KOPT-K1 (cell line): ENCODE results near the gene MYO9B.

Experiments used
- H3K27ac ChIP-seq: fragments of 200-600 bp; sonication (generic); 2 replicates; pipeline ENCODE4 v1.5.1; 2016; ENCODE audit warnings: antibody characterized with exemption, mild to moderate bottlenecking, low read depth, low read length; ENCODE audit not compliant: poor library complexity, severe bottlenecking
- H3K36me3 ChIP-seq: fragments of 200-600 bp; sonication (generic); 2 replicates; pipeline ENCODE4 v1.5.1; 2017; ENCODE audit warnings: antibody characterized with exemption, mild to moderate bottlenecking, low read length, moderate library complexity; ENCODE audit not compliant: insufficient read depth
- H3K9me3 ChIP-seq: fragments of 200-600 bp; sonication (generic); 2 replicates; pipeline ENCODE4 v1.5.1; 2017; ENCODE audit warnings: antibody characterized with exemption, low read length, mild to moderate bottlenecking; ENCODE audit not compliant: insufficient read depth, poor library complexity, severe bottlenecking

MYO9B gene

GRCh38 chr19:17206736-17207581 lies 131.4 kb downstream of the MYO9B start:
- no peak overlapping the region for H3K27ac ChIP-seq
- peaks cover 88% of the 10 kb centered on the region for H3K36me3 ChIP-seq
- no peaks in the 10 kb centered on the region for H3K9me3 ChIP-seq

GRCh38 chr19:17209126-17210036 lies 133.8 kb downstream of the MYO9B start:
- Histone ChIP-seq H3K9me3 (no peaks in the 10 kb centered on the region), H3K36me3 (peaks cover 76% of the 10 kb centered on the region), H3K27ac (no peak overlapping the region)

GRCh38 chr19:17210296-17210695 lies 134.7 kb downstream of the MYO9B start:
- Histone ChIP-seq H3K27ac (no peak overlapping the region), H3K9me3 (no peaks in the 10 kb centered on the region), H3K36me3 (peaks cover 69% of the 10 kb centered on the region)

GRCh38 chr19:17211547-17212446 lies 136.2 kb downstream of the MYO9B start:
- H3K36me3 ChIP-seq: peaks cover 54% of the 10 kb centered on the region
- no peaks in the 10 kb centered on the region for H3K9me3 ChIP-seq
- no peak overlapping the region for H3K27ac ChIP-seq

- Histone ChIP-seq H3K27ac (no peak overlapping the region), H3K36me3 (peaks cover 63% of the 10 kb centered on the region), H3K9me3 (no peaks in the 10 kb centered on the region)
These were observed 137.8 kb downstream of the MYO9B start for GRCh38 chr19:17213334-17213733.

GRCh38 chr19:17214508-17215126 lies 139.0 kb downstream of the MYO9B start:
- no peaks in the 10 kb centered on the region for H3K9me3 ChIP-seq
- H3K27ac ChIP-seq: peak overlapping the region; percentile 84
- H3K36me3 ChIP-seq: peaks cover 58% of the 10 kb centered on the region

GRCh38 chr19:17215127-17215971 lies 139.8 kb downstream of the MYO9B start, which contains the start of gene USE1:
Gene USE1, plus strand, starts transcription at chr19:17215357. Its CDS starts 49 bp downstream, at chr19:17215406.
- Histone ChIP-seq H3K9me3 (no peaks in the 10 kb centered on the region), H3K36me3 (peaks cover 55% of the 10 kb centered on the region), H3K27ac (peak within 1 kb of the TSS; percentile 84)

- H3K36me3 ChIP-seq: peaks cover 46% of the 10 kb centered on the region
- peak overlapping the region; percentile 84 for H3K27ac ChIP-seq
These were observed 140.6 kb downstream of the MYO9B start for GRCh38 chr19:17216058-17216670.

GRCh38 chr19:17219286-17219685 lies 143.7 kb downstream of the MYO9B start:
- no peak overlapping the region for H3K27ac ChIP-seq
- no peaks in the 10 kb centered on the region for H3K9me3 ChIP-seq
- H3K36me3 ChIP-seq: peaks cover 26% of the 10 kb centered on the region; the same call in 1 of the 2 replicates

More at GRCh38 chr19:17216058-17216670, 140.6 kb downstream of the MYO9B start:
- H3K9me3 ChIP-seq: no peaks in the 10 kb centered on the region

- no peaks in the 10 kb centered on the region for H3K9me3 ChIP-seq
- peaks cover 26% of the 10 kb centered on the region; the same call in 1 of the 2 replicates for H3K36me3 ChIP-seq
- H3K27ac ChIP-seq: no peak overlapping the region
These were observed 144.7 kb downstream of the MYO9B start for GRCh38 chr19:17220207-17220758.

GRCh38 chr19:17225053-17225452 lies 149.5 kb downstream of the MYO9B start:
- H3K9me3 ChIP-seq: no peaks in the 10 kb centered on the region
- H3K36me3 ChIP-seq: peaks cover 5% of the 10 kb centered on the region; the same call in 1 of the 2 replicates
- no peak overlapping the region for H3K27ac ChIP-seq

GRCh38 chr19:17226002-17226933 lies 150.7 kb downstream of the MYO9B start, which contains the start of gene OCEL1:
Gene OCEL1, plus strand, starts transcription at chr19:17226226. Its CDS starts 22 bp downstream, at chr19:17226248.
- Histone ChIP-seq H3K27ac (peak within 1 kb of the TSS; percentile 48), H3K9me3 (no peaks in the 10 kb centered on the region), H3K36me3 (peaks cover 13% of the 10 kb centered on the region; the same call in 1 of the 2 replicates)
